ENCODE data around the gene PTPRT.

PTPRT gene

DNA sequence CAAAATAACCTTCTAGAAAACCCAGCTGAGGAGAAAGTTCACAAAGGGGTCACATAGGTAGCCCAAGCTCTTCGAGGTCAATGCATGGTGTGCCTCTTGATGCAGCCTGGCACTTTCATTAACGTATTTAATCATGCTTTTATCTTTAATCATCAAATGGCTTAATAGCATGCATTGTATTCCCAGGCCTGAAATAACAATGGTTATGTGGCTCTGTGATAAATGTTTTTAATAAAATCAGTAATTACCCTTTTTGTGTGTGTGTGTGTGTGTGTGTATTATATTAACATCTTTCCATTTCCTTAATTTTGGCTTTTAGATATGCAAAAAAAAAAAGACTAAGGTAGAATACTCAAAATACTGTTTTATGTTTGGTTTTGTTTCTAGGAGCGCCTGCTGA is 681.8 kb downstream of the PTPRT start:
- DNase-seq = no peak

- DNase-seq = no peak
These were observed 683.3 kb downstream of the PTPRT start for GRCh38 chr20:42506397-42506796.

GRCh38 chr20:42502591-42502990 is 687.1 kb downstream of the PTPRT start:
- DNase-seq = no peak

DNA sequence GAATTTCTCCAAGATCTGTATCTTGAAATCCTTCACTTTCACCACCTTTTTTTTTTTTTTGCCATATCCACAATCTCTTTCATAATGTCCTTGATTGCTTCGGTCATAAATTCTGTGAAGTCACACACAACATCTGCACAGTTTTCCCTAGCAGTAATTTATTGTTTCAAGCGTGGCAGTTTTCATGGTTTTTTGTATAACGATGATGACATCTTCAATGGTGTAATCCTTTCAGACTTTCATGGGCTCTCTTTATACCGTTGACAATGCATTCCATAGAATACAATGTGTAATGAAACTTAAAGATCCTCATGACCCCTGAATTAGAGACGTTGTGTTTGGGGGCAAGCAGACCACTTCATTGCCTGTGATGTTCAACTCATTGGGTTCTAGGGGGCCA is 693.1 kb downstream of the PTPRT start:
- no peak for DNase-seq

DNA sequence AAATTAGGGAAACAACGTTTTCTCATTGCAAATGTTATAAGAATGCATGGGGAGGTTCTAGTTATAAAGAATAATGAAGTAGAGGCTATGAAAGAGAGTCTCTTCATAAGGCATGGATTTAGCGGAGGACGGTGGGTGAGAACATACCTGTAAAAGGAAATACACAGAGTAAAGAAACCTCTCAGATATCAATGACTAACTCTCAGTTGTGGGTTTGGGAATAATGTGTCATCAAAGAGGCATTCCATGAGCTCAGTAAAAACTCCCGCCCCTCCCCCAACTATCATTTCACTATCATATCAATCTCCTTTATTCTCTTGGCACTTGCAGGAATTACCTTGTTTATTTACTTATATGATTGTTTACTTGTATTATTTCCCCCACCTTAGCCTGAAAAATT is 695.4 kb downstream of the PTPRT start:
- DNase-seq = no peak

DNA sequence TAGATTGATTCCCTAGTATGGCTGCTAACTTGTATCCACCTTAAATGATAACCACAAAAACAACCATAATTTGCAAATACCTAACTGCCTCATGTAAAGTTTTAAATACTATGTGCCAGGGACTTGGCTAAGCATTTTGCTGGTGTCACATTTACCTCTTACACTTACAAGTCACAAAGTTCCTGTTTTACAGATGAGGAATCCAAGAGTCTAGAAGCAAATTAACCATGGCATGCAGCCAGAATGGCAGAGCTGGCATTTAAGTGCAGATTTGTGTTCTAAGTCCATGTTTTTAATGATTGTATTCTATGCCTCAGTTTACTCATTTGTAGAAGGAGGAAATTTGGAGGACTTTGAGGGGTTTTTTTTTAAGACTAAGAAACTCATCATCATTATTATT is 696.7 kb downstream of the PTPRT start:
- no peak for DNase-seq

DNA sequence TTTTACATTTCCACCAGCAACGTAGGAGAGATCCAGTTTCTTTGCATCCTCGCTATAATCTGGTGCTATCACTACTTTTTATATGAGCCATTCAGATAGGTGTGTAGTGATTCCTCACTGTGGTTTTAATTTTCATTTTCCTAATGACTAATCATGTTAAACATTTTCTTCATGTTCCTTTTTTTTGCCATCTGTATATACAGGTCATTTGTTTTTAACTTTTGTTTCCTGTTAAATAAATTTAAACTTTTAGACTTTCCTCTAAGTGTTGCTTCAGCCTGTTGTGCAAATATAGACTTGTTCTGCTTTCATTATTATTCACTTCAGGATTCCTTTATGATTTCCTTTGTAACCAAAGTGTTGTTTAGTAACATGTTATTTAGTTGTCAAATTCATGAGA is 697.4 kb downstream of the PTPRT start:
- DNase-seq = no peak

GRCh38 chr20:42485556-42485955 is 704.1 kb downstream of the PTPRT start:
- DNase-seq = no peak

DNA sequence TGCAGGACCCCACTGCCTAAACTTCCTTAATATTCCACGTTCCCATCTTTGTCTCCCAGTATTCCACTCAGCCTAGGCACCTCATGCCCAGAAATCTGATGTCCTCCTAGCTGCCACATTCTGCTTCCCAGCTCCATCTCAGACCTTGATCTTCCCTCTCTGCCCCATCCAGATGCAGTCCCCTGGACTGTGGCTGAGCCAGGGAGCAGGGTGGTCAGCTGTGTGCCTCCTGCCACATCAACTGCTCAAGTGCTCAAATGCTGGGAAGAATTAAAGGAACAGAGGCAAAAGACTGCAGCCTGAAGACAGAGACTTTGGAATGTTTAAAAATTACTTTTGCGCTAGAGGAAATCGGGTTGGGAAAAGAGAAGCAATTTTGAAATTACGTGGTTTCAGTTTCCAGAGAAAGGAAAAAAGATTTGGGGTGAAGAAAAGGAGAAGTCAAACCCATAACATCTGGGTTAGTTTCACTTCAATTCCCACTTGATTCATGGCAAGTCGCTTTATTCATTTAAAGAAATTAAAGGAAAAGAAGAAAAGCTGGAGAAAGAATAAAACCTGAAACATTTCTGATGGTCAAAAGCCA is 704.8 kb downstream of the PTPRT start:
- no peak for DNase-seq

DNA sequence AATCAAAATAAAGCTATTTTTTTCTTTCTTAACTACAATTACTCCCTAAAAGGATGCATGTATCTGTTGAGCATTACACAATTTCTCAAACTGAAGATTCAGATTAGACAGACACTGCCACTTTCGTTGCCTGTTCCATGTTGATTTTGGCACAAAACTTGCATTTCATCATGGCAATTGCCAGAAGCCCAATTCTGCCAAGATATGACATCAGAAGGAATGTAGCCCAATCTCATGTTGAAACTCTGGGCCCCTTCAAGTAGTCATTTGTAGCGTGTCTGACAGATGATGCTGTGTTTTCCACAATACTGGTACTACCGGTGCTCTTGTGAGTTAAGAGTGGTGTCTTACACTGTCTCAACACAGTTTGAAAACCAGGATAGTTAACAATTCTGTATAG is 705.4 kb downstream of the PTPRT start:
- DNase-seq = no peak

GRCh38 chr20:42483730-42484303 is 705.9 kb downstream of the PTPRT start:
- no peak for DNase-seq

DNA sequence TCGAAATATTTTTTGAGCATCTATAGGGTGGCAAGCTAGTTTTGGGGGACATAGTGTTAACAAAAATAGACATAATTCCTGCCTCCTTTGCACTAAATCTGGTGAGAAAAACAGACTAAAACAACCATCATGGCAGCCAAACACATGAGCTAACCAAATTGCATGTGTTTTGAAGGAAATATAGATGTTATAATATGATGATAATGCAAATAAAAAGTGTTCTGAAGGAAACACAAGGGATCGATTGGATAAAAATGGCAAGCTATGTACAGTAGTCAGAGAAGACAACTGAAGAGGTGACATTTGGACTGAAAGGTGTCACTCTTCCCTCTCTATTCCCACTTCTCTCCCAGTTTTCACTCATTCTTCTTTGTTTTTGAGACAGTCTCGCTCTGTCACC is 706.9 kb downstream of the PTPRT start:
- no peak for DNase-seq

- DNase-seq = no peak
These were observed 713.9 kb downstream of the PTPRT start for GRCh38 chr20:42475773-42476172.

DNA sequence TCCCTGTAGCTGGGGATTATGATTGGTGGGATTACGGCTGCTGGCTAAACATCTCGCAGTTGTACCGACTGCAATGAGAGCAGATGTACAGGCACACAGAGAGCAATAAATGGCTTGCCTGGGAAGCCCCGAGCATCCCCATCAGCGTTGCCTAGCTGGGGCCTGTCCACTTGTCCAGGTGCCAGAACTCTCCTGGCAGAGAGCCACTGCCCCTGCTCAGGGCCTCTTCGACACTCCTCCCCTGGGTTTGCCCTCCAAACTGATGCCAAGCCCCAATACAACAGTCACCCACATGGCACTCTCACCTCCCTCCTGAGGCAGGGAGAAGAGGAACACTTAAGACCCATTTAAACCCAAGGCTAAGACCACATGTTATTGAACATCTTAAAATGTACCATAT is 715.1 kb downstream of the PTPRT start:
- no peak for DNase-seq

DNA sequence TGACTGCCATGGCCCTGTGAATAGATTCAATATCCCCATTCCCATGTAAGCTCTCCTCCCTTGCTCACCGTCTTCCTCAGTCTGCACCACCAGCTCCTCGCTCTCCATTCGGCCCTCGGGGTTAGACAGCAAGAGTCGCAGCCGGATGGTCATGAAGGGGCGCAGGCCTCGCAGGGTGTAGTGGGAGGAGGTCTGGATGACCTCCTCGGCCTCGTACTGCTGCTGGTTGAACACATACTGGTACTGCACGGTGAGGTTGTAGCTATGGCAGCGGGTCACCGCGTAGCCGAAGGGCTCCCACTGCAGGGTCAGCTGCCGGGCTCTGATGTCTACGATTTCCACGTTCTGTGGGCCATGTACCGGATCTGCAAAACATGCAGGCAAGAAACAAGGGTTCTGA is 717.5 kb downstream of the PTPRT start:
- no peak for DNase-seq

GRCh38 chr20:42461965-42462593 is 727.6 kb downstream of the PTPRT start:
- DNase-seq = no peak

GRCh38 chr20:42461291-42461690 is 728.4 kb downstream of the PTPRT start:
- no peak for DNase-seq

DNA sequence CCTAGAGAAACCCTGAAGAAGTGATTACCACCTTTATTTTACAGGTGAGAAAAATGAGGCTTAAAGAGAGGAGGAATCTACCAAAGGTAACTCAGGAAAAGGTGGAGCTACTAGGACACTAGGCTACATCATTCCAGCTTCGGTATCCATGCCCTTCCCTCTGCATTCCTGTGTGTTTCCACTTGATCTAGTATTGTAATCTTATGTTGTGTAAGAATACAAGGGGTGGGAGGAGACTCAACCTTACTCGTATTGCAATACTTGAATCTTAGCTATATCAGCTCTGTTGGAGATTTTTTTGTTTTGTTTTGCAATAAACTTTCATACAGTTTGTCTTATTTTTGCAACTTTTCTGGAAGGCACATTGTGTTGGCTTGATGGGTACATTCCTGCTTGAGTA is 742.4 kb downstream of the PTPRT start:
- DNase-seq = no peak

- DNase-seq = no peak
These were observed 744.9 kb downstream of the PTPRT start for GRCh38 chr20:42444799-42445198.

GRCh38 chr20:42443200-42443599 is 746.5 kb downstream of the PTPRT start:
- no peak for DNase-seq

GRCh38 chr20:42442716-42443115 is 747.0 kb downstream of the PTPRT start:
- no peak for DNase-seq

GRCh38 chr20:42441864-42442331 is 747.8 kb downstream of the PTPRT start:
- no peak for DNase-seq

DNA sequence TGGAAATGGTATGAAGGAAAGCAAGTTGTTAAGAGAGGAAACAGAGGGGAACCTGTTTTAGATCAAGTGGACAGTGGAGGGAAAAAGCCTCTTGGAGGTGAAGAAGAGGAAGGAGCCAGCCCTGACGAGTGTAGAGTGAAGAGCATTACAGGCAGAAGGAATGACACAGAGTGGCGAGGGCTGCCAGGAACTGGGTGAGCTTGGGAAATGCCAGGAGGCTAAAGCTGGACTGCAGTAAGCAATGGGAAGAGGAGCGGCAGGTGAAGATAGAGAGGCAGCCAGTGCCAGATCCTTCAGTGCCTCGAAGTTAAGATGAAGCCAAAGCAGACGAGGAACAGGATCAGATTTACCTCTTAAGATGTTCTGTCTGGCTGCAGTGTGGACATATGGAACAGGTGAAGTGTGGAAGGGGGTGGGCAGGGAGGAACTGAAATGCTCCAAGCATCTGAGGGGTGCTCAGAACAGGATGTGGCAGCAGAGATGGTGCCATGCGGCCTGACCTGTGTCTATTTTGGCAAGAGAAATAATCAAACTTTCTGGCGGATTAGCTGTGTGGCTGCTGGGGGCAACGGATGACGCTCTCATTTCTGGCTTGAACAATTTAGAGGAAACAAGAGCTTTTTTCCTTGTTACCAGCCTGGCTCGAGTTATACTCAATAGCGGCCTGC is 748.4 kb downstream of the PTPRT start:
- DNase-seq = no peak

DNA sequence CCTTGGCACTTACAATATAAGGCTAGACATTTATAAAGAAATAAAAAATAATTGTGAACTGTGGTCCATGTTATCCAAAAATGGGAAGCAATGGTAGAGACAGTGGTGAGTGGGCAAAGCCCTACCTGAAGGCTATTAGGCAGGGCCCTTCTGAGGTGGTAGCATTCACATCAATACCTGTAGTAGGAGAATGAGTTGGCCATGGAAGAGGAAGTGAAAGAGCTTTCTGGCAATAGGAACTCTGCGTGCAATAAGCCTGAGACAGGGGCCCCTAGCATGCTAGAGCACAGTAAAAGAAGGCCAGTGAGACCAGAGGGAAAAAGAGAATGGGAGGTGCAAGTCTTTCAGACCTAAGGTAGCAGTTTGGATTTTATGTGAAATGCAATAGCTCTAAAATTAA is 754.5 kb downstream of the PTPRT start:
- no peak for DNase-seq

Data from CD4-positive, alpha-beta T cell treated with Interleukin-17A for 4 hours (primary cell).